ENCODE results near the gene OR2A25.

OR2A25 gene

DNA sequence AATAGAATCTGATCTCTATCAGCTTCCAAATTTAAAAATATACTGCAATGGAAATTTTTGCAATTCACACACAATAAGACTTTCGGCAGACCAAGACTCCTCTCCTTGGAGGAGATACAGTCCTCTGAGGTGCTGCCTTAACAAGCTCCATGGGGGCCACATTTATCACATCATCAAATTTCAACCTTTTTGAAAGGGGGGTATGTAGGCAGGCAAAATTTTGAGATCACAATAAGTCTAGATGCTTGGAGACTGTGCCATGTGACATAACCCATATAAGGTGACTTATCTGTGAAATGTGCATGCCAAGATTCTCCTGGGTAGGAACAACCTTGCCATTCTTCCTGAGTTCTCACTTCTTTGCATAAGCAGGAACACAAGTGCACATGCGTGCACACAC lies 16.4 kb downstream of the OR2A25 start, which contains the start of gene OR2A12:
TSS of gene OR2A12 (plus strand) at position 301 of the 400 bp plus-strand sequence. CDS start 8,830 bp downstream, outside the sequence.
- DNase-seq: no peak

DNA sequence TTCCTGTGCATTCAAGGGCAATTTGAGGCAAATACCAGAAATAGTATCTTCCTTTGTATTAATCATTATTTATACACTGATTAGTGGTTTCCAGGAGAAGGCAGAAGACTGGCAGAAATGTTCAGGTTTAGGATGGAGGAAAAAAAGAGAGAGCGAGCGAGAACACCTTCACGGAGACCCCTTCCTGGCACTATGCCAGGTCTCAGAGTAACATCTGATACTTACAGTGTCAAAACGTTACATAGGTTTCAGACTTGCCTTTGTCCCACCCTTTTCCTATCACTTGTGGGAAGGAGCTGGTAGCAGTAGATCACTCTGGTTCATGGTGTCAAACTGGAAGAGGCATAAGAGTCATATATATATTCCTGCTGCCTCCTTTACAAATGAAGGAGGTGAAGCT lies 17.1 kb downstream of the OR2A25 start:
- DNase-seq: no peak

DNA sequence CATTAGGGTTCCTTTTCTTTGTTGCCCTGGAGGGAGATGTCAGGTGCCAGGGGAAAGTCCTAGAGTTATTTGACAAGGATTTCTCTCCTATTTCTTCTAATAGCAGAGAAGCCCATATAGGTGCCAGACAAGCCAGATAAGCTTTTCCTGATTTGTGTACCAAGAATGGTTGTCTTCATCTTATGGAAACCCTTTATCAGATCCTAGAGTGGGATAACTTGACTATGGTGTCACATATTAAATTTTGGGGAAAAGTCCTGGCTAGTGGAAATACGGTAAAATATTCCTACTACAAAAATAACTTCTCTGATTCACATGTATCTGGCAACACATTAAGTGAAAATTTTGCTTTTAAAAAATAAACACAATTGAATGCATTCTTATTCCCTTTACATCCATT lies 17.6 kb downstream of the OR2A25 start:
- no peak for DNase-seq

DNA sequence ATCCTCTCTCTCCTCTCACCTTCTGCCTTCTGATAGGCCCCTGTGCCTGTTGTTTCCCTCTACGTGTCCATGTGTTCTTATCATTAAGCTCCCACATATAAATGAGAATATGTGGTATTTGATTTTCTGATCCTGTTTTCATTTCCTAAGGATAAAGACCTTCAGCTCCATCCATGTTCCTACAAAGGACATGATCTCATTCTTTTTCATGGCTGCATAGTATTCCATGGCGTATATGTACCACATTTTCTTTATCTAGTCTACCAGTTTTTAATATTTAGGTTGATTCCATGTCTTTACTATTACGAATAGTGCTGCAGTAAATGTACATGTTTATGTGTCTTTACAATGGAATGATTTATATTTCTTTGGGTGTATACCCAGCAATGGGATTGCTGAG lies 21.1 kb downstream of the OR2A25 start:
- DNase-seq: no peak

DNA sequence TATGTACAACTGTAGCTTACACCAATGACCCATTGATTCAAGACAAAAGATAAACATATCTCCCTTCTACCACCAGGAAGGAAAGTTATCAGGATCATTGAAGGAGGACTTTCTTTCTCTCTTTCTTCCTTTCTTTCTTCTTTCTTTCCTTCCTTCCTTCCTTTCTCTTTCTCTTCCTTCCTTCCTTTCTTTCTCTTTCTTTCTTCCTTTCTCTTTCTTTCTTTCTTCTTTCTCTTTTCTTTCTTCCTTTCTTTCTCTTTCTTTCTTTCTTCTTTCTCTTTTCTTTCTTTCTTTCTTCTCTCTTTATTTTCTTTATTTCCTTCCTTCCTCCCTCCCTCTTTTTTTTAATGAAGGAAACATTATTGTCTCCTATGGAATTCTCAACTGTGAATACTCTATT lies 29.2 kb downstream of the OR2A25 start:
- no peak for DNase-seq

DNA sequence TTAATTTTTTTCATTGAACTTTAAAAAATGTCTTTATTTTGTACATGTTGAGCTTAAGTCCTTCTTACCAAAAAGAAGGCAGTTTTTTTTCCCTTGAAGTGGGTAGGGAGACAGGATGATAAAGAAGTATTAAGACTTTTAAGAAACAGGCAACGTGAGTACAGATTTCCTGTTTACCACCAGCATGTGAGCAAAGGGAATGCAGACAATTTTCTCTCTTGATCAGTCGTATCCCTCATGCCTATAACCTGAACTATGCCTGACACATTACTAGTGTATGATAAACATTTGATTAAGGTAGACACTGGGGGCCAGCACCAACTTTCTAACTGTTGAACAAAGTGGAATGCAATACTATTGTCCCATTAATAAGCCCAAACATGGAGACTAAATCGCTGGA lies 31.0 kb downstream of the OR2A25 start:
- DNase-seq: no peak

DNA sequence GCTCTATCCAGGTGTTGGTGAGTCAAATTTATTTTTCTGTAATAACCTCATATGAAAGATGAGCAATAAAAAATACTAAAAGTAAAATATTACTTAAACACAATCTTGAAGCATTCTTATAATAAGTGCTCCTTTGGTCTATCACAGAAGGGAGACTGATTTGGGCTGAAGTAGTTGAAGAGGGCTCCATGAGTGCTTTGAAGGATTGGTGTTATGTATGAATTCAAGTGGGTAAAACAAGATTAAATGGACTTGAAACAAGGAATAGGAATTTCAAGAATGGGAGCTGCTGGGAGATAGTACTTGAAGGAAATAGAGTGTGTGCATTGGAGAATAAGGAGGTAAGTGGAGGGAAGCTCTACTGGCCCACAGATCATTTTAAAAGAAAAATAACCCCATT lies 32.4 kb downstream of the OR2A25 start:
- no peak for DNase-seq

DNA sequence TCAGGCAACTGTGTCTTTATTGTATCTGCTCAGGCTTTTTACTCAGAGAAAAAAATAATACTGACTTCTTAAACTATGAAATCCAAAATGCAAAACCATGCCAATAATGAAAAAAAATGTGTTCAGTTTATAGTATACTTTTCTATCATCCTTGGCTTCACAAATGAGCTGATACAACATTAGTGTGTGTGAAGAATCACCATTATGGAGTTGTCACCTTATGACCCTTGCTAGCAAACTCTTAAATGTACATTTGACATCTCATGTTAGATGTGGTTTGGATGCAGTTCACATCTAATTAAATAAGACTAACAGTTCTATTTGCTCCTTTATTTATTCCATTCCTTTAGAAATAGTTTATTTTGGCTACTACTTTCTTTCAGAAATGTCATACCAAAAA lies 35.6 kb downstream of the OR2A25 start:
- no peak for DNase-seq

DNA sequence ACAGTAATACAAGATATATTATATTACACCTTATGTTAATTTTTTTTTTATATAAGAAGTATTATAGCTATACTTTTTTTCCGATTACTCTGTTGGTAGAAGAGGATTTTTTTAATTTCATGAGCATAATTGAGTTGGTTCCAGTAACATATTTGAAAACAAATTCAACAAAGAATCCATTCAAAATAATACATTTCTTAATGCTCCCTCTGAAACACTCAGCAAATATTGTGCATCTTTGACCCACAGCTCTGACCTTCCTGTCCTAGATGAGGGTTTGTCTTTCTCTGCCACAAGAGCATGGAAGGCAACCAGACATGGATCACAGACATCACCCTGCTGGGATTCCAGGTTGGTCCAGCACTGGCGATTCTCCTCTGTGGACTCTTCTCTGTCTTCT lies 39.7 kb downstream of the OR2A25 start, which contains the start of gene OR2A2:
TSS of gene OR2A2 (plus strand) at position 301 of the 400 bp plus-strand sequence. CDS start at position 301, 0 bp downstream.
- no peak for DNase-seq

DNA sequence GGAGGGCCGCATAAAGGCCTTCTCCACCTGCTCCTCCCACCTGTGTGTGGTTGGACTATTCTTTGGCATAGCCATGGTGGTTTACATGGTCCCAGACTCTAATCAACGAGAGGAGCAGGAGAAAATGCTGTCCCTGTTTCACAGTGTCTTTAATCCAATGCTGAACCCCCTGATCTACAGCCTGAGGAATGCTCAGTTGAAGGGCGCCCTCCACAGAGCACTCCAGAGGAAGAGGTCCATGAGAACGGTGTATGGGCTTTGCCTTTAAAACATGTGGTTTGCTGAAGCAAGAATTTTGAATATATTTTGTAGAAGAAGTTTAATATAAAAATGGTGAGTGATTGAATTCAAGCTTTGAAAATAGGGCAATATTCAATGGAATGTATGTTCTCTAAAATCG lies 40.7 kb downstream of the OR2A25 start:
- no peak for DNase-seq

DNA sequence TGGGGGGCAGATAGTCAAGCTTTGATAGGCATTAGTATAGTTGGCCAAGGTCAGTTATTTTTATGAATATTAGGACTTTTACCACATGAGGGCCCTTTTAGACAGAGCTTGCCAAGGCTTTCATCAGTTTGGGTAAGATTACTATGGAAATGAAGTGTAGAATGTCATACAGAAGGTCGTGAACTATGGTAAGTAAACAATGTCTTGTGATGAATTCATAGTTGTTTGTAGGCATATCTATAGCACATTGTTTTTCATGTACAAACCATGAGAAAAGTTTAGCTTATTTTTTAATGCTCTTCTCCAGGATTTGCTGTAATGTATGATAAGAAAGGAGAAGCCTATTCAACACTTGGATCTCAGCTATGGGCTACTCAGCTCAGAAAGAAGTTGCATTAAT lies 44.0 kb downstream of the OR2A25 start:
- no peak for DNase-seq

DNA sequence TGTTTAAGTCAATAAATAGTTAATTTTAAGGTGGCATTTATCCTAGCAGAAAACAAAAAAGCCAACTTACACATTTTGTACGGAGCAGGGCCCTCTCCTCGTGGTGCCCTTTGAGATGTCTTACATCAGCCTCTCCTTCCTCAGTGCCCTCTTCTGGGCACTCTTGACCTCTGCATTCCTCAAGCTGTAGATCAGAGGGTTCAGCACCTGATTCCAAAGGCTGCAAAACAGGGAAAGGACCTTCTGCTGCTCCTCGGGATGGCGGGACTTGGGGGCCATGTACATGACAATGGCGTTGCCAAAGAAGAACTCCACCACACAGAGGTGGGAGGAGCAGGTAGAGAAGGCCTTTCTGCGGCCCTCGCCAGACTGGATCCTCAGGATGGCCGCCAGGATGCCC lies 48.7 kb downstream of the OR2A25 start:
- no peak for DNase-seq

DNA sequence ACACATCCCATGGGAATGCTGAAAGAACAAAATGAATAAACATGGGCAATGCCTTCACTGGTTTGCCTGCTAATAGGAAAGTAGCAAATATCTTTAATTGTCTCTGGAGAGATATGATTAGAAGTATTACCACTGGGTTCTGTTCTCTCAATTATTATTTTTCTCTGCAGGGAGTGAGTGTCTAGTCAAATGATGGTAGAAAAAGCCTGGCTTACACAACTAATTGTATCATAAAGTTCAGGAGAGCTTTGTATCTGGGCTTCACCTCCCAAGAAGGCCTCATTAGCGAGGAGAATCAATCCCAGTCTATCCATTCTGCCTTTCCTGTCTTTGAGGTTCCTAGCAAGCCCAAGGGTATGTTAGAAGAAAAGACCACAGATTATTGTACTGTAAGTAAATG lies 53.3 kb downstream of the OR2A25 start, which contains the start of gene OR2A14:
TSS of gene OR2A14 (plus strand) at position 301 of the 400 bp plus-strand sequence. CDS start 5,937 bp downstream, outside the sequence.
- no peak for DNase-seq
